CD4-positive, CD25-positive, alpha-beta regulatory T cell (primary cell): ENCODE measurements around the gene SMIM27. TPM values are rescaled to one million over a fixed set of nuclear protein-coding genes. Genes with fewer than 3 reads are reported as not detected.

ENCODE experiments used
- polyA plus RNA-seq, 4 donors: library from polyadenylated mRNA; unstranded; fragments of 300-500 nt; fragmentation: Illumina TruSeq; gene quantifications; one replicate each; pipeline ENCODE4 v1.2.3, GENCODE V29; 2021
- total RNA-seq: library from RNA; stranded (reverse); gene quantifications from one replicate; pipeline ENCODE4 v1.2.3, GENCODE V29; 2022

Gene SMIM27
- total and polyA plus RNA-seq, 5 donors from 2014 or later: 30.8 to 102 (median 99.0) TPM

Other genes with a start within 250 kb of the SMIM27 start
- gene ACO1, start 167.7 kb upstream of the SMIM27 start, total RNA-seq: 3.6 TPM
- 1 to 10 TPM; 5.3 to 7.4 (median 6.2) TPM for gene ACO1, start 167.7 kb upstream of the SMIM27 start, polyA plus RNA-seq
- gene RIGI, start 26.1 kb upstream of the SMIM27 start, total RNA-seq: 21.1 TPM
- 10 to 100 TPM; 18.3 to 25.3 (median 20.9) TPM for gene RIGI, start 26.1 kb upstream of the SMIM27 start, polyA plus RNA-seq
- 29.8 TPM for gene TOPORS, start 259 bp downstream of the SMIM27 start, total RNA-seq
- 10 to 100 TPM; 26.9 to 29.8 (median 28.2) TPM for gene TOPORS, start 259 bp downstream of the SMIM27 start, polyA plus RNA-seq
- 19.6 TPM for gene NDUFB6, start 20.8 kb downstream of the SMIM27 start, total RNA-seq
- 100 to 1,000 TPM in 1 of 4 donors, 10 to 100 TPM in 3; 71.4 to 109 (median 80.4) TPM for gene NDUFB6, start 20.8 kb downstream of the SMIM27 start, polyA plus RNA-seq
- gene TAF1L, start 83.3 kb downstream of the SMIM27 start, total RNA-seq: not detected
- gene TAF1L, start 83.3 kb downstream of the SMIM27 start, polyA plus RNA-seq: not detected
- not detected for gene TMEM215, start 231.2 kb downstream of the SMIM27 start, total RNA-seq
- not detected for gene TMEM215, start 231.2 kb downstream of the SMIM27 start, polyA plus RNA-seq